Measurements from ENCODE around the gene INSL4.

DNA sequence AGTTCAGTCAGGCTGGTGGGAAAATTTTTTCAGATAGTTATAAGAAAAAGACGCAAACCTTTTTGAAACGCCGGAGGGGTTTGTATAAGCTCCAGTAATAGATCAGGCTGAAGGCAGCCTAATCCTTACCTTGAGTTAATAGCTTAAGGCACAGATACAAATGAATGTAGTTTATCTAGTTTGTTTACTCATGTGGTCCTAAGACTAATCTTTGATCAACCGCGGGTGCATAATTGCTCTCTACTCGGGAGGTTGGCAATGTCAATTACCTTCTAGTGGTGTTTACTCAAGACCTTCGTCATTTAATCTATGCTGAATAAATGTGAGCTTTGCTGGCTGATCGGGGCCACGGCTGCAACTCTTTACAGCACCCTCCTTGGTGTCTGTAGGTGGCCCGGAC is 665 bp upstream of the INSL4 start:
- no peak for TF ChIP-seq CHD2 (IDR thresholded peaks at IDR 0.05; ENCODE audit: borderline replicate concordance, low read depth, low read length)
- TF ChIP-seq, protein P1, sequence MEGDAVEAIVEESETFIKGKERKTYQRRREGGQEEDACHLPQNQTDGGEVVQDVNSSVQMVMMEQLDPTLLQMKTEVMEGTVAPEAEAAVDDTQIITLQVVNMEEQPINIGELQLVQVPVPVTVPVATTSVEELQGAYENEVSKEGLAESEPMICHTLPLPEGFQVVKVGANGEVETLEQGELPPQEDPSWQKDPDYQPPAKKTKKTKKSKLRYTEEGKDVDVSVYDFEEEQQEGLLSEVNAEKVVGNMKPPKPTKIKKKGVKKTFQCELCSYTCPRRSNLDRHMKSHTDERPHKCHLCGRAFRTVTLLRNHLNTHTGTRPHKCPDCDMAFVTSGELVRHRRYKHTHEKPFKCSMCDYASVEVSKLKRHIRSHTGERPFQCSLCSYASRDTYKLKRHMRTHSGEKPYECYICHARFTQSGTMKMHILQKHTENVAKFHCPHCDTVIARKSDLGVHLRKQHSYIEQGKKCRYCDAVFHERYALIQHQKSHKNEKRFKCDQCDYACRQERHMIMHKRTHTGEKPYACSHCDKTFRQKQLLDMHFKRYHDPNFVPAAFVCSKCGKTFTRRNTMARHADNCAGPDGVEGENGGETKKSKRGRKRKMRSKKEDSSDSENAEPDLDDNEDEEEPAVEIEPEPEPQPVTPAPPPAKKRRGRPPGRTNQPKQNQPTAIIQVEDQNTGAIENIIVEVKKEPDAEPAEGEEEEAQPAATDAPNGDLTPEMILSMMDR (IDR thresholded peaks at IDR 0.05 in 2 of 3, conservative IDR thresholded peaks at IDR 0.05 in 1 of 3; ENCODE audit: control insufficient read depth in 2 of 3, extremely low read depth in 1 of 3, insufficient read depth in 1 of 3, low read depth in 3 of 3, low read length in 3 of 3), result no peak
- no peak for TF ChIP-seq ATF3 (IDR thresholded peaks at IDR 0.05; ENCODE audit: borderline replicate concordance, extremely low read depth, low read depth, low read length)
- TF ChIP-seq KDM1A (IDR thresholded peaks at IDR 0.05; ENCODE audit: borderline replicate concordance), result no peak
